GM12878 (cell line): ENCODE results near the gene NFS1. TPM values are rescaled to one million over a fixed set of nuclear protein-coding genes. Genes with fewer than 3 reads are reported as not detected.

Experiments used
- ATAC-seq: fragments of 200-7000 bp; cut with Tn5 transposase; 3 replicates; pipeline ENCODE4 v1.9.1; 2020; ENCODE audit warnings: mild to moderate bottlenecking, moderate library complexity
- BruUV-seq: library from RNA; stranded (reverse); fragments of 400-500 nt; replicated peaks from 2 replicates; lab custom pipeline; 2021; lab: Mats Ljungman, UMichigan
- CTCF ChIA-PET: fragments of 300-600 bp; sonication (Branson Sonifier 250); formaldehyde crosslinking; extraction: SDS; loops from one replicate; lab custom pipeline; 2021; ENCODE audit warnings: inconsistent platforms; lab: Yijun Ruan, JAX
- POLR2A ChIA-PET: fragments of 350-600 bp; formaldehyde crosslinking; extraction: SDS; loops from one replicate; lab custom pipeline; 2021; ENCODE audit warnings: inconsistent platforms; lab: Charles Lee
- RAD21 ChIA-PET: fragments of 300-600 bp; sonication (Branson Sonifier 250); formaldehyde crosslinking; loops from one replicate; lab custom pipeline; 2023; ENCODE audit warnings: antibody characterized with exemption; ENCODE audit not compliant: unreplicated experiment; lab: Charles Lee
- SMC1A ChIA-PET: fragments of 300-600 bp; sonication (Branson Sonifier 250); formaldehyde crosslinking; loops from one replicate; lab custom pipeline; 2023; ENCODE audit not compliant: unreplicated experiment, uncharacterized antibody; lab: Charles Lee
- DNase-seq: peaks from one replicate; pipeline ENCODE4 v3.0.0-alpha.2; 2011; ENCODE audit warnings: low read depth, low spot score
- FAIRE-seq: peaks from 3 replicates; lab custom pipeline; 2011; peaks lifted over from hg19 to GRCh38; lab: Jason Lieb, UNC
- H2AFZ ChIP-seq: 2 replicates; pipeline ENCODE4 v1.6.0; 2011; ENCODE audit warnings: low read depth, low read length, control low read depth; ENCODE audit not compliant: control insufficient read depth
- H3K27ac ChIP-seq: 2 replicates; pipeline ENCODE4 v1.5.1; 2011; ENCODE audit warnings: control low read depth; ENCODE audit not compliant: control insufficient read depth, insufficient read depth
- H3K27me3 ChIP-seq, 2 experiments: replicated peaks in 1 of 2; 2 replicates each; pipeline versions ENCODE4 v1.6.0 to v1.6.1; 2011; ENCODE audit warnings: low read length in 1 of 2; ENCODE audit not compliant: control insufficient read depth in 2 of 2, insufficient read depth in 2 of 2
- H3K36me3 ChIP-seq, 2 experiments: 2 replicates each; pipeline ENCODE4 v1.5.1; 2011; ENCODE audit warnings: low read length in 1 of 2; ENCODE audit not compliant: control insufficient read depth in 2 of 2, insufficient read depth in 2 of 2
- H3K4me1 ChIP-seq: 2 replicates; pipeline ENCODE4 v1.6.1; 2011; ENCODE audit warnings: mild to moderate bottlenecking, low read length, moderate library complexity, mixed read lengths; ENCODE audit not compliant: control insufficient read depth, insufficient read depth
- H3K4me2 ChIP-seq: 2 replicates; pipeline ENCODE4 v1.6.0; 2011; ENCODE audit warnings: control low read depth; ENCODE audit not compliant: control insufficient read depth, insufficient read depth
- H3K4me3 ChIP-seq: fragments of 200-600 bp; sonication (generic); 2 replicates; pipeline ENCODE4 v1.5.1; 2016
- H3K79me2 ChIP-seq: 2 replicates; pipeline ENCODE4 v1.6.0; 2011; ENCODE audit warnings: low read length; ENCODE audit not compliant: control insufficient read depth, insufficient read depth
- H3K9ac ChIP-seq: 2 replicates; pipeline ENCODE4 v1.8.0; 2011; ENCODE audit warnings: low read length, control low read depth, mixed read lengths; ENCODE audit not compliant: control insufficient read depth, insufficient read depth
- H3K9me3 ChIP-seq: replicated peaks from 3 replicates; pipeline ENCODE4 v1.5.1; 2011; ENCODE audit warnings: mild to moderate bottlenecking, low read length; ENCODE audit not compliant: control insufficient read depth, insufficient read depth
- H4K20me1 ChIP-seq: 2 replicates; pipeline ENCODE4 v1.6.0; 2011; ENCODE audit not compliant: control insufficient read depth, insufficient read depth
- LARP7 ChIP-seq: fragments of 450-650 bp; IDR thresholded peaks from 2 replicates; pipeline ENCODE4 v1.6.1; 2017; ENCODE audit warnings: mild to moderate bottlenecking
- NKRF ChIP-seq: fragments of 450-650 bp; conservative IDR thresholded peaks from 2 replicates; pipeline ENCODE4 v1.6.1; 2017; ENCODE audit warnings: mild to moderate bottlenecking, moderate library complexity
- STAT3 ChIP-seq: IDR thresholded peaks from 2 replicates; pipeline ENCODE4 v1.6.1; 2011; ENCODE audit warnings: low read depth, low read length, improper control_type of control experiment
- ZBTB33 ChIP-seq: fragments of 450-650 bp; IDR thresholded peaks from 2 replicates; pipeline ENCODE4 v1.6.1; 2017; ENCODE audit warnings: mild to moderate bottlenecking
- WGBS: methylation state at CpG from one replicate; pipeline ENCODE4 v1.1.6; 2016; ENCODE audit warnings: low lambda C conversion rate; ENCODE audit not compliant: insufficient replicate concordance, insufficient coverage; ENCODE audit errors: missing lambda C conversion rate; 5-methylcytosine and 5-hydroxymethylcytosine counted together
- in situ Hi-C: fragments of 300-500 bp; cut with MboI; formaldehyde crosslinking; loops from 9 replicates; pipeline ENCODE4 v1.14.3; 2018; ENCODE audit warnings: mixed read lengths
- intact Hi-C: fragments of 100-400 bp; cut with micrococcal nuclease; formaldehyde crosslinking; loops from one replicate; pipeline ENCODE4 v1.14.2; 2022; ENCODE audit not compliant: unreplicated experiment
- polyA plus RNA-seq, 11 experiments: library from polyadenylated mRNA; depleted of rRNA in 4 of 11; unstranded in 6 of 11; stranded (reverse) in 5 of 11; fragments of >200 nt; fragmentation: Nextera tagmentation in 4 of 11; fragmentation: Illumina TruSeq in 1 of 11; extraction: Ambion mirVana in 4 of 11; extraction: Trizol in 1 of 11; gene quantifications; 1 replicate in 1 of 11; 2 replicates in 10 of 11; pipeline versions ENCODE4 v1.2.1 to v1.2.3, GENCODE V29; 2011 to 2016; ENCODE audit warnings: inconsistent platforms in 2 of 11, missing spikeins in 2 of 11, low read depth in 1 of 11
- total RNA-seq, 4 experiments: library from RNA; depleted of rRNA in 3 of 4; stranded (reverse); fragments of >200 nt in 3 of 4; fragmentation: Illumina TruSeq in 1 of 4; extraction: Trizol in 1 of 4; gene quantifications; 2 replicates each; pipeline versions ENCODE4 v1.2.1 to v1.2.3, GENCODE V29; 2013 to 2021

Gene NFS1
- total and polyA plus RNA-seq, 10 of the 15 experiments (the other 5 are each of a cell fraction or from before 2014, with no cell fraction given): 9.2 to 74.1 (median 38.6) TPM

- TF ChIP-seq ZBTB33: 0 out of 2 replicates have a peak, but pooled peaks have one; percentile 20
- TF ChIP-seq STAT3: no peak
- TF ChIP-seq, all 136 proteins: peak for 2
Observed at GRCh38 chr20:35660122-35660937, 38.8 kb downstream of the NFS1 start (continued).

GRCh38 chr20:35657271-35657670, 41.9 kb downstream of the NFS1 start:
- H3K79me2 ChIP-seq: peaks cover 93% of the 10 kb centered on the region
- no peak overlapping the region for H3K9ac ChIP-seq
- peaks cover 16% of the 10 kb centered on the region for H4K20me1 ChIP-seq
- no peak overlapping the region for H3K27ac ChIP-seq
- in situ Hi-C loops (no loop called here), intact Hi-C loops (no loop called here)
- no peak for FAIRE-seq
- H3K4me3 ChIP-seq: no peak overlapping the region
- BruUV-seq: no TSS peak
- peaks cover 19 to 30% of the 10 kb centered on the region in 2 experiments for H3K36me3 ChIP-seq
- ChIA-PET RAD21 (no interaction called here), POLR2A (interaction anchor here (0.5 to 1.5 kb wide), 5 partner anchors 9 to 584 kb away, joined by 3 to 6 read pairs (median 5); no protein-coding TSS in a partner anchor), CTCF (interaction anchor here (1.1 to 5.8 kb wide), 3 partner anchors 9 to 210 kb away, joined by 3 to 31 read pairs (median 3); no protein-coding TSS in a partner anchor), SMC1A (interaction anchor here (1.0 to 1.2 kb wide), 4 partner anchors 12 to 39 kb away, joined by 3 to 5 read pairs (median 3); no protein-coding TSS in a partner anchor)
- H3K27me3 ChIP-seq: no peaks in the 10 kb centered on the region
- no peak overlapping the region for H2AFZ ChIP-seq
- H3K9me3 ChIP-seq: no peaks in the 10 kb centered on the region
- TF ChIP-seq LARP7 (no peak), NKRF (no peak)
- DNase-seq: no peak
- ATAC-seq: no peak
- peaks cover 10% of the 10 kb centered on the region for H3K4me1 ChIP-seq
- 0% methylated on average over 1 of the region's 1 CpG for WGBS
- peak overlapping the region; percentile 31; the same call in 1 of the 2 replicates for H3K4me2 ChIP-seq
